T-helper 9 cell (primary cell): ENCODE measurements around the gene BRIP1.
"Not testable (repeated sequence)": the region's sequence is repeated elsewhere in the genome, so short reads cannot be mapped to it uniquely, and the experiment has no call there.

ENCODE experiments used
- DNase-seq: peaks from one replicate; pipeline ENCODE4 v3.0.0-alpha.2; 2020

Gene BRIP1

DNA sequence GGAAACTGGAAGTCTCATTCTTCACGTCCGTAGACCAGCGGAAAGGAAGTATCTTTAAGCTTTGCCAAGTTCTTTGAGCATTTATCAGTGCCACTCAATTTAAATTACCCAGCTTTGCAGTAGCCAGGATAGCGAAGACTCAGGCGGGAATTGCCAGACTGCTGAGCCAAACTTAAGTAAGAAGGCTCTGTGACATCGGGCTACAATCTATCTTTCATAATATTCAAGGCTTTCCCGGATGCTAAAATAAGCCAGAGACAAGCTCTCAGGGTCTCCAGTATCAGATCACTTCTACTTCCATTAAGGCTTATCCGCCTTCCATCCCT, 436 bp upstream of the BRIP1 start:
- DNase-seq = no peak

DNA sequence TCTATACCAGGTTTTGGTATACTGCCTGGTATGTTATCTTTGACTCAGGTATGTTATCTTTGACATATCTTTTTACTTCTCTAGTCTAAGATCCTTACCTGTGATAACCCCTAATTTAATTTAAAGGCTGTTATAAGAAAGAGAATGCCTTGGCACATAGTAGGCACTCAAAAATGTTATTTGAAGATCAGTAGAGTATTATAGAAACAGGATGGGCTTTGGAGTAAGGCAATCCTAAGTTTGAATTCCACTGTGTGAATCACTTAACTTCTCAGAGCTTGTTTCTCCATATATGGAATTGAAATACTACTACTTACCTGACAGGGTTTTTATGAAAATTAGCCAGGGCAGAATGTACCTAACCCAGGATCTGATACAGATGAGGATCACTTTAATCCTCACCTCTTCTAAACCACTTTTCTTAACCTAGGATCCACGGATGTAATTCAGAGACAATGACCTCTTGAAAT, 1.2 kb downstream of the BRIP1 start:
- no peak for DNase-seq

DNA sequence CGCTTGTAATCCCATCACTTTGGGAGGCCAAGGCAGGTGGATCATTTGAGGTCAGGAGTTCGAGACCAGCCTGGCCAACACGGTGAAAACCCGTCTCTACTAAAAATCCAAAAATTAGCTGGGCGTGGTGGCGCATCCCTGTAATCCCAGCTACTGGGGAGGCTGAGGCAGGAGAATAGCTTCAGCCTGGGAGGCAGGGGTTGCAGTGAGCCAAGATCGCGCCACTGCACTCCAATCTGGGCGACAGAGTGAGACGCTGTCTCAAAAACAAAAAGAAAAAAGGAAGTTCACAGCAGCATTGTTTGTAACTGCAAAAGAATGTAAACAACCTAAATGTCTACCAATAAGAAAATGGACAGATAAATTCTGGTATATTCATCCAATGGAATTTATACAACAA, 2.9 kb downstream of the BRIP1 start:
- DNase-seq = not testable (repeated sequence)

DNA sequence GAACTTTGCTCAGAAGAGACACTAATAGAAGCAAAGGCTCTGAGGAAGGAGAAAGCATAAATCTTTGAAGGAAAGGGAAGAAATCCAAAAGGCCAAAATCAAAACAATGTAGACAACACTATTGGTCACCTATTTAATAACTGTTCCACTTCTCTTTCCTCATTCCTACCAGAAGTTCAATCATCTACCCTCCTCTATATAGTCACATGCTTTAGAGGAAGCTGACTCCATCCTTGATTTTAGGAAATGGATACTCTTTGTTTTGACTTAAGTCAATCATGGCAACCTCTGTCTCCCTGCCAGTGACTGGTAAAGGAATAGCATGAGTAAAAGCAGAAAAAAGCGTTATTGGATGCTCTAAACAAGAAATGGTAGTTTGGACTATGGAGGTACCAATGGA, 7.3 kb downstream of the BRIP1 start:
- no peak for DNase-seq

DNA sequence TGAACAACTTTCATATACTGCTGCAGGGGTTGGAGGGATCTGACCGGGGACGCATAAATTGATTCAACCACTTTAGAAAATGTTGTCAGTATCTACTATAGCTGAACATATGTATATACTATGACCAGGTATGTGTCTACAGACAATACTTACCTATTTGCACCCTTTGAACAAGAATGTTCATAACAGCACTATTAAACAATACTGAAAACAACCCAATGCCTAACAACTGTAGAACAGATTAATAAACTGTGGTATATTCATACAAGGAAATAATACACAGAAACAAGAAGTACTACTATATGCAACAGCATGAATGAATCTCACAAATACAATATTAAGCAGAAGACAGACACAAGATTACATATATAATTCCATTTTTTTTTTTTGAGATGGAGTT, 10.5 kb downstream of the BRIP1 start:
- DNase-seq = no peak

DNA sequence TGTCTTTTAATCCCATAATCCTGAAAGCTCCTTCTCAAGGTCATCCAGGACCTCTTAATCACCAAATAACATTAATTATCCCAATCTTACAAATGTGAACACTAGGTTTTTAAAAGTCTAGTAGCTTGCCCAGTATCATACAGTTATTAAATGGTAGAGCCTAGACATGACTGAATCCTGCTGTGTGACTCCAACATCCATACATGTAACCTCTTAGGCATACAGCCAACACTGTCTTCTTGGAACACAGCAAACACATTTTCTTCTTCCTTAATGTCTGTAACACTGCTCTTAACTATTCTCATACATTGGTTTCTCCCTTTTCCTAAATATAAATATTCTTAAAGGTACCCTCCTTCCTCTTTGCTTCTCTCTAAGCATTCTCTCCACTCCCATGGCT, 13.7 kb downstream of the BRIP1 start:
- DNase-seq = no peak

DNA sequence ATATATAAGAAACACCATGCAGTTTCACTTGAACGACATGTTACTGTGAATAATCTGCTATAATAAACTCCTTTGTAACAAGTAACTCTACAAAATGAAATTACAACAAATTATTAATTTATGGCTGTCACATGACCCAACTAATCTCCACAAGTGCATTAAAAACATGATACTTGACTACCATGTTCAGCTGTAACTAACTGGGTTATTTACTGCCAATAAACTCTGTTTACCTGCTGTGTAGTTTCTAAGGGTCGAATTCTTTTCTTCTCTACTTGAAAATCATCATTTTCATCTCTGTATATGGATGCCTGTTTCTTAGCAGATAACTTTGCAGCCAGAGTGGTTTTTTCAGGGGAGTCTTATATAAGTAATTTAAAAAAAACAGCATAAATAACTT, 14.4 kb downstream of the BRIP1 start:
- DNase-seq = no peak

DNA sequence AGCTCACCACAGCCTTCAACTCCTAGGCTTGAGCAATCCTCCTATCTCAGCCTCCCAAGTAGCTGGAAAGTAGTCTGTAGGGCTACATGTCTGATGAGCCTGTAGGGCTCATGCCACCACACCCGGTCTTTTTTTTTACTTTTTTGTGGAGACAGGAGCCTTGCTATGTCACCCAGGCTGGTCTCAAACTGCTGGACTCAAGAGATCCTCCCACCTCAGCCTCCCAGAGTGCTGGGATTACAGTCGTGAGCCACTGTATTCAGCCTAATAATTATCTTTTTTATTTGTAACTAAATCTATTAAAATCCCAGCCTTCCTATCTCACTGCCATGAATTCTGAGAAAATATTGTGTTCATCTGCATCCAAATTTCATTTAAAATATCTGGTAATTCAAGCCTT, 15.1 kb downstream of the BRIP1 start:
- no peak for DNase-seq

DNA sequence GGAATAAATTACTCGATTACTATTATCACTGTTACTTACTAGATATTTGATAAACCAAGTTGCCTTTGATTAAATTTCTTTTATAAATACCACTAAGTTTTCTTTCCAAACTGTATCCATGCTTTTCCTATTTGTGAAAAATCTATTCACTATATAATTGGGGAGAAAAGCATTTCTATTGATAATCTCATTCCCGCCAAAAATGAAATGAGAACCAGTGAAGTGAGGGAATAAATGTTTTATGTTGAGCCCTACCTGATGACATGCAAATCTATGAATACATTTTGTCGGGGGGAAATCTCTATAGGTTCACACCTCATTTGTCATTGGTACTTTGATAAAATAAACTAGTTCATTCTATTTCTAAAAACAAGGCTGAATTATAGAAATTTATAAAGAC, 15.7 kb downstream of the BRIP1 start:
- no peak for DNase-seq

DNA sequence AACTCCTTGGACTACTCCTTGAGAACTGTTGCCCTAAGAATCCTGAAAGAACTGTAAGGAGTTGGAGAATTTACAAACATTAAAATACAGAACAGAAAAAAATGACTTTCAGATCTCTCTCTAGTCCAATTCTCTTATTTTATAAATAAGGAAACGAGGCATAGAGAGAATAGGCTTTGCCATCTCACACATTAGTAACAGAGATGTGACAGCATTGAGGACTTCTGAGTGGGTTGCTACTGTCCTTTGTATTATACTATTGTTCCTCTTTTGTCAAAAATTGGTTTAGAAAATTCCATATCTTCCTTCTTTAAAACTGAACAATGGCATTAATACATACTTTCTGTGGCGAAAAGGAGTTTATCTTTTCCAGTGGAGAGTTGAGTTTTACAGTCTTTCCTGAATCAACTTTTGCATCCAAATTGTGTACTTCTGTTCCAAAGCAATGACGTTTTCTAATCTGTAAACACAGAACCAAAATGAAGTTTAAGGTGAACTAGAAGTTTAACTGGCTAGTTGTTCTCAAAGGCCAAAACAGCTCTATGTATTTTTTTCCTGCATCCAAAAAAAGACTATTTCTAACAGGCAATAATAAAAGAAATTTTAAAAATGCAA, 16.5 kb downstream of the BRIP1 start:
- DNase-seq = no peak

DNA sequence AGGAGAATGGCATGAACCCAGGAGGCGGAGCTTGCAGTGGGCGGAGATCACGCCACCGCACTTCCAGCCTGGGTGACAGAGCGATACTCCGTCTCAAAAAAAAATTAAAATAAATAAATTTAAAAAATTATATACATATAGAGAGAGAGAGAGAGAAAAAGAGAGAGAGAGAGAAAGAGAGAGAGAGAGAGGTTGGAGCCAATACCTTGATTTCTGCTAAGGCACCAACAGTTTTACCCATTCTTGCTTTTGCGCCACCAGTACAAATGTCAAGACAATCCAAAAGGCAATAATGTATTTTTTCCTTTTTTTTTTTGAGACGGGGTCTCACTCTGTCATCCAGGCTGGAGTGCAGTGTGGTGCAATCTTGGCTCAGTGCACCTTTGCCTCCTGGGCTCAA, 17.2 kb downstream of the BRIP1 start:
- DNase-seq = no peak

DNA sequence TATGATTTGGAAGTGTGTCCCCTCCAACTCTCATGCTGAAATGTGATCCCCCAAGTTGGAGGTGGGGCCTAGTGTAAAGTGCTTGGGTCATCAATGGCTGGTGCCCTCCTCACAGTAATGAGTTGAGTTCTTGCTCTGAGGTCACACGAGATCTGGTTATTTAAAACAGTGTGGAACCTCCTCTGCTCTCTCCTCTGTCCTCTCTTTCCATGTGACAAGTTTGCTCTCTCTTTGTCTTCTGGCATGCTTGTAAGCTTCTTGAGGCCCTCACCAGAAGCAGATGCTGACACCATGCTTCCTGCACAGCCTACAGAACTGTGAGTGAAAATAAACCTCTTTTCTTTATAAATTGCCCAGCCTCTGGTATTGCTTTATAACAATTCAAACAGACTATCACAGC, 19.9 kb downstream of the BRIP1 start:
- DNase-seq = no peak

DNA sequence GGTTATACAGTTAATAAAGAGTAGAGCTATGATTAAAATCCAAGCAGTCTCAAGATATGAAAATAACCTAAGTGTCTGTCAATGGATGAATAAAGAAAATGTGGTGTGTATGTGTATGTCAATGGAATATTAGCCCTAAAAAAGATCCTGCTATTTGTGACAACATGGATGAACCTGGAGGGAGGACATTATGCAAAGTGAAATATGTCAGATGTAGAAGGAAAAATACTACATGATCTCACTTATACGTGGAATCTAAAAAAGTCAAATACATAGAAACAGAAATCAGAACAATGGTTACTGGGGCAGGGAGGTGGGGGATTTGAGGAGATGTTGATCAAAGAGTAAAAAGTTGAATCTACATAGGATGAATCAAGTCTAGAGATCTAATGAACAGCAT, 20.4 kb downstream of the BRIP1 start:
- no peak for DNase-seq

DNA sequence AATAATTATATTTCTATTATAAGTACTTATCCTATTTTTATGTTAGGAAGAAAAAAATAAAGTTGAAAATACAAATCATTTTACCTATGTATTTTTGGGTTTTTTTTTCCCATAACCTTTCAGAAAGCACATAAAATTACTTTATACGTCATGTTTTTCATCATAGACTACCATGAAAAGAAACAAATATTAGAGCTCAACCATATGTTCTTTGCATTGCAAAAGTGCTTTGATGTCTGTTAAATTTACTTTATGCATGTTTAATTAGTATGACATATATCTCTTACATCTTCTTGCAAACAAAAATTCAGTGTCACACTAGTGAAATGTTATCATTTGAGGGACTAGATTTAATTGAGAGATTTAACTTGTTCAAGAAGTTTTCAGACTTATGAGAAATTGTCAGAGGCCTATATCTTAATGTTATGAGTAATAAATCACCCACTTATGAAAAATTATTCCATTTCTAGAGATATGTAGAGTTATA, 24.0 kb downstream of the BRIP1 start:
- DNase-seq = no peak

DNA sequence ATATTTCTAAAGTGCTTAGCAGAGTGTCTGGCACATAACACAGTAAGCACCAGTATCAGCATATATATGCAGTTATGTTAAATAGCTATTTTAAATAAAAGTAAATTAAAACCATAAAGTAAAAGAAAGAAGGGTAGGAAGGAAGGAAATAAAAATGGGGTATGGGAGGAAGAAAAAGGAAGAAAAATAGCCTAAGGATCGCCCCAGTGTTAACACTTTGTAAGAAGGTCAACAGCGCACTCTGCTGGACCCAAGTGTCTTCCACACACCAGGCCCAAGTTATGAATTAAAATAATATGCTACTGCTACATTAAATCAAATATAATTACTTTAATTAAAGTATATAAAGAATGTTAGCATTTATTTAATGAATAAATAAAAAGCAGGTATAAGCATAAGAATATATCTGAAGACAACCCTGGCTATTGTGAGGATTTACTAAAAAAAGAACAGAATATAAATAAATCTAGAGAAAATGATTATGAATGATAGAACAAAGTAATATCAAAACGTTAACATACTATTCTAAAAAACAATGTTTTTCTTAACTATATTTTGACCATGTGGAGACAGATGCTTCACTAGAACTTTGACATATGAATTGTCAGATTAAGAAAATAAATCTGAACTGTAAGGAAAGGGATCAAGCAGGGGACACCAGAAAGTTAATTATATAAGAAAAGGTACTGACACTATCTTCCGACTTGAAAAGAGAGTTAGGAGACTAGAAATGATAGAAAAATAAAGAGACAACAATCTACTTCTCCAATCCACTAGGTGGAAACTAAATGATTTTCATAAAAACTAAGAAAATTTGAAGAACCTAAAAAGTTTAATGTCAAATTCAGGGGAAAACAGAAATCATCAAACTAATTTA, 25.9 kb downstream of the BRIP1 start:
- peak; percentile 38 for DNase-seq

DNA sequence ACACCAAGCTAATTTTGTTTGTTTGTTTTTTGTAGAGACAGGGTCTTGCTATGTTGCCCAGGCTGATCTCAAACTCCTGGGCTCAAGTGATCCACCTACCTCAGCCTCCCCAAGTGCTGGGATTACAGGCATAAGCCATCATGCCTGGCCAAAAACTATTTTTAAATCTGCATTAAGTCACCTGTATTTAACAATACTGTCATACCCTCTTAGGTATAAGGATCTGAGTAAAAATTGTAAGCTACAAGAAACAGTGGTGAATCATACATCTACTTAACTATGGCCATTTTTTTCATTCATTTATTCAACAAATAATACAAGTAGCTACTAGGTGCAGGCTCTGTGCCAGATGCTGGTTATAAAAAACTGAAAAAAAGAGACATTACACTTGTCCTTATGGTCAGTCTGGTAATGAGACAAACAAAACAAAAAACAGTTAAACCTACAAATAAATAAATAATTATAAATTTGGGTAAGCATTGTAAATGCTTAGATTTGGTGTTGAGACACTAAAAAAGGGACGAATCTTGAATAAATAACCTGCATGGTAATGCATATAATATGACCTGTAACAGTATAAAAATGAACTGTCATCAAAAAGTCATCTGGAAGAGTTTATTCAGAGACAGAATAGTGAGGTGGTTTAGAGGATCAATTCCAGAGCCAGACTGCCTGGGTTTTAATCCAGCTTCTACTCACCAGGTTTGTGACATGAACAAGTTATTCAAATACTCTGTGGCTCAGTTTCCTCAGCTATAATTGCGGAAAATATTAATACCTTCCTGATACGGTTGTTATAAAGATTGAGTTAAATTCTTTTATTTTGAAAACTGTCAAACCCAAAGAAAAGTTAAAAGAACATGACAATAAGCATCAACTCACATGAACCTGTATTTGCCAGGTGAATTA, 26.8 kb downstream of the BRIP1 start:
- no peak for DNase-seq

DNA sequence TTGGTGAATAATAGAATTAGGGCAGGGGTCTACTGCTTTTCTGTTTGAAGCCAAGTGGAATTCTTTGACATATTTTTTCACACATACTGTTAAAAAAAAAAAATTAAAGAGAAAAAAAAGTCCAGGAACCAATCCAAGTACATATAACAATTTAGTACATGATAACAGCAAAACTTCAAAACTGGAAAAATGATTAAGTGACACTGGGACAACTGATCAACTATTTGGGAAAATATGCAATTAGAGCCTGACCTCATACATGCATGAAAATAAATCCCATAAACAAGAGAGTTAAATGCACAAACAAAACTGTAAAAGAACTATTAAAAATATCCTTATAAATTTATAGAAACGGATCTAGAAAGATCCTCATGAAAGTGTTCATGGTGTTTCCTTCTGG, 27.7 kb downstream of the BRIP1 start:
- DNase-seq = no peak

DNA sequence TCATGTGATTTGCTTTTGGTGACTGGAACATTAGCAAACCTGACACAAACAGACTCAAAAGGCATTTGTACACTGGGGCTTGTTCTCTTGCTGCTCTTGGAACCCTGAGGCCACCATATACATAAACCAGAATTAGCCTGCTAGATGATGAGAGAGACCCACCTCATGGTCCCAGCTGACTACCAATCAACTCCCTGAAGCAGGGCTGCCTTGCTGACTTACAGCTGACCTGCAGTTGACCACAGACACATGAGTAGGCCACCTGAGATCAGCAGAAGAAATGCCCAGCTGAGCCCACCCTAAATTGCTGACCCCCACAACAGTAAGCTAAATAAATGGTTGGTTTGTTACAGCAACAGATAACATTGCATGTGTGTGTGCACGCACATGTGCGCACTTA, 28.7 kb downstream of the BRIP1 start:
- no peak for DNase-seq

DNA sequence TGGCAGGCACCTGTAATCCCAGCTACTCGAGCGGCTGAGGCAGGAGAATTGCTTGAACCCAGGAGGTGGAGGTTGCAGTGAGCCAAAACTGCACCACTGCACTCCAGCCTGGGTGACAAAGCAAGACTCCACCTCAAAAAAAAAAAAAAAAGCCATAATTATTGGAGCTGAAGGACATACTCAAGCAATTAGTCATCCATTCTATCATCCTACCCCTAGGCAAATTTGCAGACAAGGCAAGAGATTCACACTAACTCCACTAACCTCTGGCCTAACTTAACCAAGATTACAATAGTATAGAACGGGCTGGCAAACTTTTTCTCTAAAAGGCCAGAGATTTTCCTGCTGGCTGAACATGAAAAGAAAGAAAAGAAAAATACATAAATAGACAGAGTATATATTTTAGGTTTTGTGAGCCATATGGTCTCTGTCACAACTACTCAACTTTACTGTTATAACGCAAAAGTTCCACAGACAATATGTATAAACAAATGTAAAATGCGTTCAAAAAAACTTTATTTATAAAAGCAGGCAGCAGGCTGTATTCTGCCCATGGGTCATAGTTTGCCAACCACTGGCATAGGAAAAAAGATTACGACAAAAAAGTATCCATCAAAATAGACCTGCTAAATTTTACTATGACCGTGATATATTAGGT, 29.7 kb downstream of the BRIP1 start:
- no peak for DNase-seq

DNA sequence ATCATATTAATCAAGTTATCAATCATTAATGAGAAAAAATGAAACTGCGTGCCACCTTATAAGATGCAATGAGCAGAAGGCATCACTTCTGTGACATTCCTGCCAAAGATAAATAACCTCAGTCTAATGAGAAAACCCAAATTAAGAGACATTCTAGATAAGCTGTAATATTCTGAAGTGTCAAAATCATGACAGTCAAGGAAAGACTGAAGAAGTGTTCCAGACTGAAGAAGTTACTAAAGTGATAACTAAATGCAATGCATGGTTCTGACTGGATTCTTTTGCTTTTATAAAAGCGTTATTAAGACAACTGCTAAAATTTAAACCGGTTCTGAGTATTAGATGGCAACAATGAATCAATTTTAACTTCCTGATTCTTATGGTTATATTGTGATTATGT, 30.9 kb downstream of the BRIP1 start:
- DNase-seq = no peak

DNA sequence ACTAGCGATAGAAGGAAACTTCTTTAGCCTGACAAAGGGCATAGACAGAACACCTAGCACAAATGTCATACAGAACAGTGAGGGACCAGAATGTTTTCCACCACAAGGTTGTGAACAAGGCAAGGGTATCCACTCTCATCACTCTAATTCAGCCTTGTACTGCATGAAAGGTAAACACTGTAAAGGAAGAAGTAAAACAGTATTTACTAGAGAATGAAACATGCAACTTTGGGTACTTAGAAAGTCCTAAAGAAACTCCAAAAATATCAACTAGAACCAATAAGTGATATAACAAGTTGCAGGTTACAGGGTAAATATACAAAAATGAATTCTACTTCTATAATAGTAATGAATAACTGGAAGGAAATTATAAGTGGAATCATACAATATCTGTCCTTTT, 32.2 kb downstream of the BRIP1 start:
- no peak for DNase-seq

DNA sequence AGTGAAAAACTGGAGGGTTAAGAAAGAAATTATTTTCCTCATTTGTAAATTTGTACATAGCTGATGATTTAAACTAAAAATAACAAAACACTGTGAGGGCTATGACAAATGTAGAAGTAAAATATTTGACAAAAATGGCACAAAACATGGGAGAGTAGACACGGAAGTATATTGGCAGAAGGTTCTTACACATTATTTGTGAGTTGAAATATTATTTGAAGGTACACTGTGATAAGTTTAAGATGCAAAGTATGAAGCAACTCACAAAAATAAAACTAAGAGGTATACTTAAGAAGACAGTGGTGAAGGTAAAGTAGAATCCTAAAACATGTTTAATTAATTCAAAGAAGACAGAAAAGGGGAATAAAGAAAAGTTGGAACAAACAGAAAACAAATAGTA, 34.6 kb downstream of the BRIP1 start:
- no peak for DNase-seq
